ENCODE data around the gene MYG1.
"Not testable (repeated sequence)": the region's sequence is repeated elsewhere in the genome, so short reads cannot be mapped to it uniquely, and the experiment has no call there.

MYG1 gene

GRCh38 chr12:53326460-53327185 lies 27.1 kb downstream of the MYG1 start:
- no peak for DNase-seq (ENCODE audit: low read depth in 4 of 4, low spot score in 1 of 4)

DNA sequence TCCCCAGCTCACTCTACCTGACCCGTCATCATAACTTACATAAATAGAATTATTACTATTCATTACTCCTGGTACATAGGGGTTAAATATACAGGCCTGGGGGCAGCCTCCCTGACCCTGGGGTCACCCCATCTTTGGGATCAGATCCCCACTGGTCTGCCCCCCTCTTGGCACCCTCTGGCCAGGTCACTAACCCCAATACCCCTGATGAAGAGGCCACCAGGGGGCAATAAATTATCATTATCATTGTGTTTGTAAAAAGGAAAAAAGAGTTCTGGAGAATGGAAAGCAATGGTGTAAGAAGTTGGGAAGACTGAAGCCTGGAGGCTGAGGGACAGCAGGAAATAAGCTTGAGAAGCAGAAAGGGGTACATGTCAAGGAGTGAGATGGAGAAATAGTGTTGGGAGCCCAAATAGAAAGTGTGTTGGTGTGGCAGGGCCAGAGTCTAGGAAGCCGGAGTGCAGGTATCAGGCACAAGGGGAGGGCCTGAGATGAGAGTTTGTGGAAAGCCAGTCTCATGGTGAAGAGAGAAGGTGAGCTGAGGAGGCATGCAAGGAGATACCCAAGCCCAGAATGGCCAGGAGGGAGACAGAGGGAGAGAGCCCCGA lies 28.0 kb downstream of the MYG1 start:
- no peak for DNase-seq (ENCODE audit: low read depth in 4 of 4, low spot score in 1 of 4)

DNA sequence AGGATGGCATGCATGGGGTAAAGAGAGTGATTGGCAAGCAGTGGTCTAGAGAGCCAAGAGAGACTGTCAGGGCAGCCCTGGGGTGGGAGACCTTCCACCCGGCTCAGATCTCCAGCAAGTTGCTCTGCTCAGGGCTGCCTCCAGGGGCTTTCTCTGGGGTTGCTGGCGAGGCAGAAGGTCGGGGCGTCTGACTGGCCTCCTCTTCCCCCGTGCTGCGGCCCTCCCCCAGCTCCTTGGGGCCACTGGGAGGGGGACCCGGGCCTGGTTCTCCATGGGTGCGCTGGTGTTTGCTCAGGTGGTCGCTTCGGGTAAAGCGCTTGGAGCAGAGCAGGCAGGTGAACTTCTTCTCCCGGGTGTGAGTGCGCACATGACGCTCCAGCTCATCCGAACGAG lies 28.5 kb downstream of the MYG1 start:
- no peak for DNase-seq (ENCODE audit: low read depth in 4 of 4, low spot score in 1 of 4)

- DNase-seq (ENCODE audit: low read depth in 4 of 4, low spot score in 1 of 4): no peak
Observed at GRCh38 chr12:53330671-53331070, 31.2 kb downstream of the MYG1 start.

DNA sequence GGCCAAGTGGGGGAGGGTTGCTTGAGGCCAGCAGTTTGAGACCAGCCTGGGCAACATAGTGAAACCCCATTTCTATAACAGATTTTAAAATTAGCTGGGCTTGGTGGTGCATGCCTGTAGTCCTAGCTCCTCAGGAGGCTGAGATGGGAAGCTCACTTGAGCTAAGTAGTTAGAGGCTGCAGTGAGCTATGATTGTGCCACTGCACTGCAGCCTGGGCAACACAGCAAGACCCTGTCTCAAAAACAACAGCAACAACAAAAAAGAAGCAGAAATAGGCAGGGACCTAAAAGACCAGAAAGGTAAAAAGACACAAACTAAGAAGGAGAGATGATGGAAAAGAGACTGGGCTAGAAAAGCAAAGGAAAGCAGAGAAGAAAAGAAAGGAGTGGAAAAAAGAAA lies 32.8 kb downstream of the MYG1 start:
- DNase-seq (ENCODE audit: low read depth in 4 of 4, low spot score in 1 of 4): not testable (repeated sequence)

DNA sequence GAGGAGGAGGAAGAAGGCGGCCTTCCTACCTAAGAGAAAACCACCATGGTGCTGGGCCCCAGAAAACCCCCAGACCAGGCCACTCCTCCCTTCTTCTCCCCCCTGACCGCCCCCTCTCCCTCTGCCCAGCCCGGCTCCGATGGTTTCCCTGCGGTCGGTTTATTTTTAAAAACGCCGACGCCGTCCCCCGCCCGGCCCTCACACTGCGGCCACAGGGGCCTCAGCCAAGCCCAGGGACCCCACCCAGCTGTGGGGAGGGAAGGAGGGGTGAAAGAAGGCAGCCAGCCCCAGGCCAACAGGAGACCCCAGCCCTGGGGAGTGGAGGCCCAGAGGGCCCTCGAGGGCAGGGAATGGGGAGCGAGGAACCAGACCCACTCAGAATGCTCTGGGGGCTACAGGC lies 33.2 kb downstream of the MYG1 start:
- DNase-seq (ENCODE audit: low read depth in 4 of 4, low spot score in 1 of 4): no peak

DNA sequence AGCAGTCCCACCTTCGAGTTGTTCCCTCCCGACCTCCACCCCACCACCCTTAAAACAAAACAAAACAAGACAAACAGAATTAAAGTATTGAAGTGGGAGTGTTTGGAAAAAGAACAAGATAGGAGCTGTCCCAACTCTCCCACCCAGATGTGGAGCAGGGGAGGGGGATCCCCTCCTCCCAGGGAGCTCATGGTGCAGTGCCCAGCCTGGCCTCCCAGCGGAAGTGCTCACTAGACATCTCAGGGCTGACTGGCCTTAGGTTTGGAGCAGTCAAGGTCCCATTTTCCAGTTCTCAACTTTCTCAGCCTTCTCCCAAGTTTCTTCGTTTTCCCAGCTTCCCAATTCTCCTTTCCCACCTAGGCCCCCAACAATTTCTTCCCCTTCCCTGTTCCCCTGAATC lies 33.8 kb downstream of the MYG1 start:
- no peak for DNase-seq (ENCODE audit: low read depth in 4 of 4, low spot score in 1 of 4)

DNA sequence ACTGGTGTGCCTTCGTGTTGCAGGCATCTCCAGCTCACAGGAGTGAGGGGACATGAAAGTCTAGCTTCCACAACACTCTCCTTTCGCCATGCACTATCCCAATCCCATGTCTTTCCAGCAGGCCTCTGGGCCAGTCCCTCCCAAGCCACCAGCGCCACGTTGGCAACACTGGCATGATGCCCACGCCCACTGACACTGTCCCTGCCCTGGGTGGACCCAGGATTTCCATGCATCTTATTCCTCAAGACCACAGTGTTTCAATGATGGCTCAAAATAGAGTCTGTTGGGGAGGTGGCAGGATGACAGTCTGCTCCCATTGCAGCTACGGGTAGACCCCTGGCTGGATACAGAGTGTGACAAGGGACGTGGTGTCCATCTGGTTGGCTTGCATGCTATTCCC lies 34.4 kb downstream of the MYG1 start:
- no peak for DNase-seq (ENCODE audit: low read depth in 4 of 4, low spot score in 1 of 4)

GRCh38 chr12:53334822-53335221 lies 35.3 kb downstream of the MYG1 start:
- no peak for DNase-seq (ENCODE audit: low read depth in 4 of 4, low spot score in 1 of 4)

- no peak for DNase-seq (ENCODE audit: low read depth in 4 of 4, low spot score in 1 of 4)
Observed at GRCh38 chr12:53336181-53336681, 36.7 kb downstream of the MYG1 start, which contains the start of gene SP7. Gene SP7, minus strand, starts transcription at chr12:53336354. Its CDS starts 708 bp downstream, at chr12:53335646.

- DNase-seq (ENCODE audit: low read depth in 4 of 4, low spot score in 1 of 4): no peak
Observed at GRCh38 chr12:53338017-53338416, 38.5 kb downstream of the MYG1 start.

DNA sequence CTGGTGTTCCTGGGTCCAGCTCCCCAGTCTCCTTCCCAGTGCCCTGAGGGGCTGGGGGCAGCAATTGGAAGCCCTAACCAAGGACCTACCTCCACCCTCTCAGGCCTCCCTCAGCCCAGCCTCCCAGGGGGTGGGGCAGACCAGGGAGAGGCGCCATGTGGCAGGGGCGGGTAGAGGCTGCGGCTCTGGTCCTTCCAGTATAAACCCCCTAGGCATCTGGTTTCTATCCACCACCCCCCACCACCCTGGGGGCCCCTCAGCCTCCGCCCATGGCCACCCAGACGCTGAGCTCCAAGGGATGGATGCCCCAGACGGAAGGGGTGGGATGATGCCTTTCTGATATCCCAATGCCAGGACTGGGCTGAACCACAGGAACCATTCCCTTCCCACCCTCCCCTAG lies 39.4 kb downstream of the MYG1 start:
- no peak for DNase-seq (ENCODE audit: low read depth in 4 of 4, low spot score in 1 of 4)

- DNase-seq (ENCODE audit: low read depth in 4 of 4, low spot score in 1 of 4): no peak
Observed at GRCh38 chr12:53340398-53340797, 40.9 kb downstream of the MYG1 start.

DNA sequence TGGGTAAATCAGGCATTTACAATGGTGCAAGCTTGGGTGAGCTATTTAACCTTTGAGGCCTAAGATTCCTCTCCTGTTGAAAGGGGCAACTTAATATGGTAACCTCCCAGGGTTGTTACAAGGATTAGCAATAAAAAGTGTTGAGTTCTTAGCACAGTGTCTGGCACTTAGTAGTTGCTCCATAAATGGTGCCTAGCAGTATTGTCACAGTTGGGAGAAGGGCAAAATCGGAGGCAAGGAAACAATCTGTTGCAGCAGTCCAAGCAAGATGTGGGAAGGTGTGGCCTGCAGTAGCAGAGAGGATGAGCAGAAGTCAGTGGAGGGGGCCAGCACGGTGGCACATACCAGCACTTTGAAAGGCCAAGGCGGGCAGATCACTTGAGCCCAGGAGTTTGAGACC lies 44.0 kb downstream of the MYG1 start:
- DNase-seq (ENCODE audit: low read depth in 4 of 4, low spot score in 1 of 4): no peak

DNA sequence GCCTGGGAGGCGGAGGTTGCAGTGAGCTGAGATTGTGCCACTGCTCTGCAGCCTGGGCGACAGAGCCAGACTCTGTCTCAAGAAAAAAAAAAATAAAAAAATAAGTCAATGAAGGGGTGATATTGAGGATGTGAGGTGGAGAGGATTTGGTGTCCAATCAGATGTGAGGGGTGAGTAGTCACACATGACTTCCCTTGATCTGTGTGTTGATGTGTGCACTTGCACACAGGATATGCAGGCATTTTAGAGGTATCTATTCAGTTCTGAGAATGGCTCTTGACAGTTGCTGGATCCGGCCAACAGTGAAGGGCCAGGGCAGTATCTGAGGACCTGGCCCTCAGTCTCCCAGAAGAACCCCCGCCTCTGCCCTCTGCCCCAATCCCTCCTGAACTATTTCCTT lies 44.5 kb downstream of the MYG1 start:
- DNase-seq (ENCODE audit: low read depth in 4 of 4, low spot score in 1 of 4): no peak

DNA sequence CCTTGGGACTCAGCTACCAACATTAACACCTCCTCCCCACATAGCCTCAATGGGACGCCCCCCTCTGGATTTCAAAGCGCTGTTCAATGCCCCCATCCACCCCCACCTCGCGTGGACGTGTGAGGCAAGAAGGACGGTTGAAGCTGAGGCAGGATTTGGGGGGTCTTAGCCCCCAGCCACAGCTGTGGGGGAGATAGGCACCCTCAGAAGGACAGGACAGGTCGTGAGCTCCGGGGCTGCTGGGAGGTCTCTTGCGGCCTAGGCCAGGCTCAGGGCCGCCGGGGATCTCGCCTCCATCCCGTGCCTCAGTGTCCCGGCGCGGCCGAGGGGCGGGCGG lies 45.0 kb downstream of the MYG1 start:
- no peak for DNase-seq (ENCODE audit: low read depth in 4 of 4, low spot score in 1 of 4)

DNA sequence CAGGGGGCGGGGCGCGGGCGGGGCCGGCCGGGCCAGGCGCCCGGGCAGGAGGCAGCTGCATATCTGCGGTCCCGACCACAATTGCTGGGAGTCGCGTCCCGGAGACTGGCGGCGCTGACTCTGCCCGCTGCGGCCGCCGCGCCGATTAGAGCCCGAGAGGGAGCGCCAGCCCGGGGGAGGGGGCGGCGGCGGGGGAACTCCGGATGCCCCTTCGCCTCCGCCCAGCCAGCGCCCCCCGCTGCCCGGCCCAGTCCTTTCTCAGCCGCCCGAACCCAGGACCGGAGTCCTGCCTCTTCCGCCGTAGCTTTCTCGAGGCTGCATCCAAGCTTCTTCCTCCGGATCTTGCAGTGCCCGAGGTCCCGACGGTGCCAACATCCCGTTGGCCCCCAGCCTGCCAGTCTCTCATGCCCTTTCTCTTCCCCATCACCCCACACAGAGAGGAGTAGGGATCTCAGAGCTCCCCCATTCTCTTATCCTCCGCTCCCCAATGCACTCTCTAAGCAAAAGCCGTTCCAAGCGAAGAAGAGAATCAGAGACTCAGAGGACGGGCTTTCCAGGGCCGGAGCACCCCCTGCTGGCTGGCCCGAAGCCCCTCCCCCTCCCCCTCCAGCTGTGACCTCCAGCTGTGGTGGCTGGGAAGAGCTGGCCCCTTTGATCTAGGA lies 45.5 kb downstream of the MYG1 start:
- peak; percentile 39 to 70 (median 54) for DNase-seq (ENCODE audit: low read depth in 4 of 4, low spot score in 1 of 4)

DNA sequence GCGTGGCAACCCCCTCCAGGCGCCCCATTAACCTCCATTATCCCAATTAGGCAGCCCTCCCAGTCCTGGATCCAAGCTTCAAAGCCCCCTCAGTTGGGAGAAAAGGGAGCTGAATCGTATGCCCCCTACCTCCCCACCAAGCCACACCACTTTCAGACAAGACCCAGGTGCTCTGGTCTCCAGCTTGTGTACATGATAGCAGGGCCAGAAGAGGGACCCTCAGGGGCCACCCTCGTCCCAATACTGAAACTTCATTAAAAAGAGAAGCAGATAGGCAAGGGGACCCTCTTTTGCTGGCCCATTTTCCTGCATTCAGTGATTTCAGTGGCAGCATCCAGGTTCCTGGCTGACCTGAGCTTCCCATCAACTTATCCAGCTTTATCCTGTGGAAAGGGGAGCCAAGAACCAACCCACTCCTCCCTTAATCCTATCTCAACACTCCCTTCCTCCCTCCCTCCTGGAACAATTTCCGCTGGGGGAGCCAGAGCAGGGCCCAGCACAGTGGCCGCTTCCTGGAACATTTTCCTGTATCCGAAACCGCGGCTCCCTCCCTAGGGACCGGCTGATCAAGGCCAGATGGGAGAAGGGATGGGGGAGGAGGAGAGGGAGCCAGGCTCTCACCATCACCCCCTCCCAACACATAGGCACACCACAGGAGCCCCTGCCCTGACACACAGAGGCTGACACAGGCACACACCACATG lies 46.1 kb downstream of the MYG1 start:
- no peak for DNase-seq (ENCODE audit: low read depth in 4 of 4, low spot score in 1 of 4)

DNA sequence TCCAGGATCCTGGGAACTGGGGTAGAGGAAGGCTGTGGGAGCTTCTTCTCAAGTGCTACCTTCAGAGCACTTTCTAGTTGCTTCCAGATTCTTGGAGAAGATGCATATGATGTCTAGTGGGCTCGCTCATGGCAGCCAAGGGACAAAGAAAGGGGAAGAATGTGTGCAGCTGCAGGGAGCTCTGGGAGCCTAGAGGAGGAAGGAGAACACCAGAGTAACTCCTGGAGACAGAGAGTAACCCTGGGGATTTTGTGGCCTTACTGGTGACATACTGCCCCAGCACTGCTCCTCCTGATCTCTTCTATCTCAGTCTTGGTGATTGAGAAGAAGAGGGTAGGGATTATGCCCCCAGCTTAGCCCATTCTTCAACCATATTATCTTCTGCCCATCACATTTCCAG lies 47.0 kb downstream of the MYG1 start:
- no peak for DNase-seq (ENCODE audit: low read depth in 4 of 4, low spot score in 1 of 4)

DNA sequence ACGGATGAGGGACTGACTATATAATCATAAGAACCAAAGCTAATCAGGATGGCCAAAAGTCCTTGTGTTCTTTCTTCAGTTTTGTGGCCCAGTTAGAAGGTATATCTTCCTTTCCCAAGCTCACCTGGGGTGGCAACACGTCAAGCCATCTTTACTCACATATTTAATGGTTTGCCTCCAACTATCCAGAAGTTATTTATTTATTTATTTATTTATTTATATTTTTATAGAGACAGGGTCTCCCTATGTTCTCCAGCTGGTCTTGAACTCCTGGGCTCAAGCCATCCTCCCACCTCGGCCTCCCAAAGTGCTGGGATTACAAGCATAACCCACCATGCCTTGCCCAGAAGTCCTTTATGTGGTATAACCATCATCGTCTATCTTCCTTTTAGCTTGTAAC lies 48.4 kb downstream of the MYG1 start:
- DNase-seq (ENCODE audit: low read depth in 4 of 4, low spot score in 1 of 4): no peak

DNA sequence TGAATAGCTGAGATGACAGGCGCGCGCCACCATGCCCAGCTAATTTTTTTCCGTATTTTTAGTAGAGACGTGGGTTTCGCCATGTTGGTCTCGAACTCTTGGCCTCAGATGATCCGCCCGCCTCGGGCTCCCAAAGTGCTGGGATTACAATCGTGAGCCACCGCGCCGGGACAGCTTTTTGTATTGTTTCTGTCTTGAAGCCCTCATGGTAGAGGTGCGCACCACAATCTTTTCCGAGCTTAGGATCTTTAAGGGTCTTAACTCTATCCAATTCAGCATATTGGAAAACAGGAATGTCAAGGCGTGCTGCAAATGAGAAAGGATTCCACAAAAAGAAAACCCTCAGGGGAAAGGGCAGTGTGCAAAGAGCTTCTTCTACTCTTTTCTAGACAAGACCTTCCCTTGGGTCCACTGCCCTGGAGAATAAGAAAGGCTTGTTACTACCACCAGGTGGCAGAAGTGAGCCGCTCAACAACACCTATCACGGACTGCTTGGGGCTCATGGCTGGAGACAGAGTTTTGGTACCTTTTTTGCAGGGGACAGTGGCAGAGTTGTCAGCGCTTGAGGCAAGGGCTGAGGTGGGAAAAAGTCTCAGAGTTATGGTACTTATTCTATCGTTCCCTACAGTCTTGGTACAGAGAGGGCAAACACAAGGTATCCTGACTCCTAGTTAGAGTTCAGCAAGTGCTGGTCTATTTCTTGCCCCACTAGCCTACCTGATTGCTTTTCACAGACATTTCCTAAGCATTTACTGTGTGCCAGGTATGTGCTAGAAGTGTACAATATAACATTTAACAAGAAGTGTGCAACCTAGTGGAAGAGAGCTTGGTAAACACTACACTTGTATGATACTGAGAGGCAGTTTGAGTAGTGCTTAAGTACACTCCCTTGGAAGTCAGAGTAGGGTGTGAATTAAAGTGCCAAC lies 53.1 kb downstream of the MYG1 start:
- DNase-seq (ENCODE audit: low read depth in 4 of 4, low spot score in 1 of 4): peak; percentile 64 to 75 (median 72)
